Measurements from ENCODE around the gene CAP2. TPM values are rescaled to one million over a fixed set of nuclear protein-coding genes. Genes with fewer than 3 reads are reported as not detected.
"Not testable (repeated sequence)": the region's sequence is repeated elsewhere in the genome, so short reads cannot be mapped to it uniquely, and the experiment has no call there.

CAP2 gene
- total RNA-seq, 2 experiments from 2014 or later, result not detected

DNA sequence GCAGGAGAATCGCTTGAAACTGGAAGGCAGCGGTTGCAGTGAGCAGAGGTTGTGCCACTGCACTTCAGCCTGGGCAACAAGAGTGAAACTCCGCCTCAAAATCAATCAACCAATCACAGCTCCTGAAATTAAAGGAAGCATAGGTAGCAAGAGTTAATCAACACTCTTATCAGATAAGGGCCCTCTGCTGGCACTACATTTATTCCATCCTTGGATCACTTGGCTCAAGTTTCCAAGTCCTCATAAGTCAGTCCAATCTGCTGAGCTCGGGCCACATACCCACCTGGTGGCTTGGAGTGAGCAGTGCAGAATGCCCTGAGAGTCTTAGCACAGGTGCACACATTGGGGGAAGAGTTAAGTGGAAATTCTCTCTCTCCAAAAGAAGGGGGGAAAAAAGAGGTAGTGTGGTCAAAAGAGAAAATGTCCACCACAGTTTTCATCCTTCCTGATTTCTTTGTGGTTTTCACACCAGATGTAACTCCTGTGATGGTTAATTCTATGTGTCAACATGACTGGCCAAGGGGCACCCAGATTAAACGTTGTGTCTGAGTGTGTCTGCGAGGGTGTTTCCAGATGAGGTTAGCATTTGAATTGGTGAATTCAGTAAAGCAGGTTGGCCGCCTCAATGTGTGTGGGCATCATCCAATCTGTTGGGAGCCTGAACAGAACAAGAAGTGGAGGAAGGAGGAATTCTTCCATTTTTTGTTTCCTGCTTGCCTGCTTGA is 192.5 kb downstream of the CAP2 start:
- no peaks in the 10 kb centered on the region for H3K9me3 Mint-ChIP-seq
- H3K36me3 Mint-ChIP-seq, result no peaks in the 10 kb centered on the region
- CTCF ChIA-PET, result interaction anchor here (1.0 to 3.2 kb wide), 2 partner anchors 202 to 219 kb away, joined by 3 to 19 read pairs; no protein-coding TSS in a partner anchor
- intact Hi-C loops (cut with micrococcal nuclease), result loop anchor here (10.0 kb wide), 1 partner anchor 539 kb away; the partner anchor contains the start of gene NHLRC1
- H3K4me3 Mint-ChIP-seq, result no peak overlapping the region
- no peak for DNase-seq
- POLR2A ChIA-PET, result no interaction called here
- H3K4me1 Mint-ChIP-seq (ENCODE audit: low read depth), result peaks cover 10% of the 10 kb centered on the region
- peaks cover 3% of the 10 kb centered on the region for H3K27me3 Mint-ChIP-seq
- no peak overlapping the region for H3K27ac Mint-ChIP-seq

DNA sequence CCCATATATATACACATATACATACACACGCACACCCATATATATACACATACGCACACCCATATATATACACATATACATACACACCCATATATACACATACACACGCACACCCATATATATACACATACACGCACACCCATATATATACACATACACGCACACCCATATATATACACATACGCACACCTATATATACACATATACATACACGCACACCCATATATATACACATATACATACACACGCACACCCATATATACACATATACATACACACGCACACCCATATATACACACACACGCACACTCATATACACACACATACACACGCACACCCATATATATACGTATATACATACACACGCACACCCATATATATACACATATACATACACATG is 193.2 kb downstream of the CAP2 start:
- H3K4me1 Mint-ChIP-seq (ENCODE audit: low read depth); H3K27ac Mint-ChIP-seq; H3K27me3 Mint-ChIP-seq; H3K4me3 Mint-ChIP-seq; H3K9me3 Mint-ChIP-seq; H3K36me3 Mint-ChIP-seq; POLR2A ChIA-PET; DNase-seq: not testable (repeated sequence)
- intact Hi-C loops (cut with micrococcal nuclease), result loop anchor here (10.0 kb wide), 1 partner anchor 538 kb away; the partner anchor contains the start of gene NHLRC1
- CTCF ChIA-PET, result interaction anchor here (3.2 kb wide), 1 partner anchor 218 kb away, joined by 19 read pairs; no protein-coding TSS in a partner anchor

DNA sequence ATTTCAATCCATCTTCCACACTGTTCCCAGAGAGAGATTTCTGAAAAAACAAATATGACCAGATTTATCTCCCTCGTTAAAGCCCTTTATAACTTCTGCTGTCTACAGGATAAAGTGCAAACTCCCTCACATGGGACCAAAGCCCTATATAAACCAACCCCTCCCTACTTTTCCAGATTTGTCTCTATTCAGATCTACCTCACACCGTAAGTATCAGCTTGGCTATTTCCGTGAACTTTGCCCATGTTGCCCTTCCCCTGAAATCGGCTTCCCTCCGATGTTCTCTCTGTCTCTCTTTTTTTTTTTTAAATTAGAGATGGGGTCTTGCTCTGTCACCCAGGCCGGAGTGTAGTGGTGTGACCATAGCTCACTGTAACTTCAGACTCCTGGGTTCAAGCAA is 194.6 kb downstream of the CAP2 start:
- DNase-seq, result no peak
- no peak overlapping the region for H3K27ac Mint-ChIP-seq
- ChIA-PET POLR2A (no interaction called here), CTCF (no interaction called here)
- H3K36me3 Mint-ChIP-seq, result no peaks in the 10 kb centered on the region
- H3K27me3 Mint-ChIP-seq, result no peaks in the 10 kb centered on the region
- no peak overlapping the region for H3K4me3 Mint-ChIP-seq
- intact Hi-C loops (cut with micrococcal nuclease), result loop anchor here (10.0 kb wide), 1 partner anchor 537 kb away; the partner anchor contains the start of gene NHLRC1
- no peaks in the 10 kb centered on the region for H3K9me3 Mint-ChIP-seq
- peaks cover 10% of the 10 kb centered on the region for H3K4me1 Mint-ChIP-seq (ENCODE audit: low read depth)

DNA sequence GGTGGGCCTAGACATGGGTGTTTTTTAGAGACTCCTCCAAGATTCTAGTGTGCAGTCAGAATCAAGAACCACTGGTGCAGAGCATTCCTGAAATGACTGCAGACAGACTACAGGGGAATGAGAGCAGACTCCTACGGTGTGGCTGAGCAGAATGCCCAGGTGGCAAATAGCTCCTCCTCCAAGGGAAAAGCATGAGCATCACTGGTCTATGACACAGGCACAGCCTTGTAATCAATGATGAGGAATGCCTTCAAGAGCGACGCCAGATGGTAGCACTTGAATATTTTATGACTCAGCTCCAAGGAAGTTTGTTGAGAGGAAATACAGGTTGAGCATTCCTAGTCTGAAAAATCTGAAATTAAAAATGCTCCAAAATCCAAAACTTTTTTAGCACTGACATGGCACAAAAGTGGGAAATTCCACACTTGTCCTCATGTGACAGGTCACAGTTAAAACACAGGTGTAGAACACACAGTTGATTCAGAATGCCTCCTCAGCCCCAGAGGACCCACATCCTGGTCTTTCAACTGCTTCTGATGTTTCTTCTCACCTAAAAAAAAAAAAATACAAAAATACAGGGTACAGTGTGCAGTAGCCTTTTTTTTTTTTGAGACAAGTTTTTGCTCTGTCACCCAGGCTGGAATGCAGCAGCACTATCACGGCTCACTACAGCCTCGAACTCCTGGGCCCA is 196.2 kb downstream of the CAP2 start:
- peak; percentile 27 for DNase-seq
- intact Hi-C loops (cut with micrococcal nuclease), result loop anchor here (10.0 kb wide), 1 partner anchor 535 kb away; the partner anchor contains the start of gene NHLRC1

DNA sequence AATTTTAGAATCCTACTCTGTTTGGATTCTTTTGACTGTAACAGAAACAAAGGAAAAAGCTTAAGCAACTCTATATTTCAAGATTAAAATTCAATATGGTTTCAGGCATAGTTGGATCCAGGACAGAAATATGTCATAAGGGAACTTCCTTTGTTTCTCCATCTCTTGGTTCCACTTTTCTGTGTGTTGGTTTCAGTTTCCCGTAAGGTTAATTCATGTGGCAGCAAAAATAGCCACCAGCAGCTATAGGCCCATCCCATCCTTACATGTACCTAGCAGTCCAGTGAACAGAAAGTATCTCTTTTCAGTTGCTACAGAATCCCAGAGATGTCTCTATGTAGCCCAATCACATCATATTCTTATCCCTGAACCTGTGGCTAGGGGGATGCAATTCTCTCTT is 197.9 kb downstream of the CAP2 start:
- intact Hi-C loops (cut with micrococcal nuclease), result no loop called here
- CTCF ChIA-PET, result interaction anchor here (1.3 kb wide), 2 partner anchors 9 to 224 kb away, joined by 3 to 5 read pairs; partner anchors contain the start of gene FAM8A1
- Mint-ChIP-seq H3K4me3 (no peak overlapping the region), H3K4me1 (ENCODE audit: low read depth) (peaks cover 6% of the 10 kb centered on the region), H3K27ac (no peak overlapping the region), H3K36me3 (no peaks in the 10 kb centered on the region), H3K27me3 (no peaks in the 10 kb centered on the region), H3K9me3 (no peaks in the 10 kb centered on the region)
- DNase-seq, result no peak
- POLR2A ChIA-PET, result no interaction called here

More for the DNA sequence above, 196.2 kb downstream of the CAP2 start:
- H3K36me3 Mint-ChIP-seq, result no peaks in the 10 kb centered on the region
- CTCF ChIA-PET, result no interaction called here
- H3K27ac Mint-ChIP-seq, result no peak overlapping the region
- H3K4me1 Mint-ChIP-seq (ENCODE audit: low read depth), result peaks cover 6% of the 10 kb centered on the region
- H3K9me3 Mint-ChIP-seq, result no peaks in the 10 kb centered on the region
- POLR2A ChIA-PET, result interaction anchor here (1.1 kb wide), 1 partner anchor 10 kb away, joined by 5 read pairs; the partner anchor contains the start of gene FAM8A1
- no peak overlapping the region for H3K4me3 Mint-ChIP-seq
- no peaks in the 10 kb centered on the region for H3K27me3 Mint-ChIP-seq

DNA sequence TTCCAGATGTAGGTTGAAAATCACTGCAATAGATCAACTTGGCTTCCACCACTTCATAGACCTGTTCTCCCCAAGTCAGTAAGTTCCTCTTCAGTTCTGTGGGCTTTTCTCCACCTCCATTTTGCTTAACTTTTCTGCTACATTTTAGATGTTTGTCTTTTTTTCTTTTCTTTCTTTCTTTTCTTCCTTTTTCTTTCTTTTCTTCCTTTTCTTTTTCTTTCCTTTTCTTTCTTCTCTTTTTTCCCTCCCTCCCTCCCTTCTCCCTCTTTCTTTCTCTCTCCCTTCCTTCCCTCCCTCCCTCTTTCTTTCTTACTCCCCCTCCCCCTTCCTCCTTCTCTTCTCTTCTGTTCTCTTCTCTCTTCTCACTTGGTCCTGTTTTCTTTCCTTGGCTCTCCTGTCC is 199.9 kb downstream of the CAP2 start:
- H3K4me1 Mint-ChIP-seq (ENCODE audit: low read depth), result peaks cover 6% of the 10 kb centered on the region
- H3K4me3 Mint-ChIP-seq, result no peak overlapping the region
- no peak overlapping the region for H3K27ac Mint-ChIP-seq
- ChIA-PET POLR2A (no interaction called here), CTCF (no interaction called here)
- H3K27me3 Mint-ChIP-seq, result no peaks in the 10 kb centered on the region
- no peak for DNase-seq
- intact Hi-C loops (cut with micrococcal nuclease), result no loop called here
- no peaks in the 10 kb centered on the region for H3K36me3 Mint-ChIP-seq
- H3K9me3 Mint-ChIP-seq, result no peaks in the 10 kb centered on the region

DNA sequence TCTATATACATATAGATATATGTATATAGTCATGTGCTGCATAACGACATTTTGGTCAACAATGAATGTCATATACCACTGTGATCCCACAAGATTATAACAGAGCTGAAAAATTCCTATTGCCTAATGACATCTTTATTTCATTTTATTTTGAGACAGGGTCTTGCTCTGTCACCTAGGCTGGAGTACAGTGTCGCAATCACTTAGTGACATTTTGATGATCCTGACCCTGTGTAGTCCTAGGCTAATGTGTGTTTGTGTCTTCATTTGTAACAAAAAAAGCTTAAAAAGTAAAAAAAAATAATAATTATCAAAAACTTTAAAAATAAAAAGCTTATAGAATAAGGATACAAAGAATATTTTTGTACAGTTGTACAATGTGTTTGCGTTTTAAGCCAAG is 202.7 kb downstream of the CAP2 start:
- H3K4me3 Mint-ChIP-seq, result no peak overlapping the region
- H3K27me3 Mint-ChIP-seq, result no peaks in the 10 kb centered on the region
- no peak overlapping the region for H3K27ac Mint-ChIP-seq
- no peaks in the 10 kb centered on the region for H3K36me3 Mint-ChIP-seq
- H3K9me3 Mint-ChIP-seq, result no peaks in the 10 kb centered on the region
- ChIA-PET POLR2A (no interaction called here), CTCF (interaction anchor here (0.7 kb wide), 1 partner anchor 663 kb away, joined by 4 read pairs; no protein-coding TSS in a partner anchor)
- peaks cover 7% of the 10 kb centered on the region for H3K4me1 Mint-ChIP-seq (ENCODE audit: low read depth)
- intact Hi-C loops (cut with micrococcal nuclease), result no loop called here
- DNase-seq, result no peak

DNA sequence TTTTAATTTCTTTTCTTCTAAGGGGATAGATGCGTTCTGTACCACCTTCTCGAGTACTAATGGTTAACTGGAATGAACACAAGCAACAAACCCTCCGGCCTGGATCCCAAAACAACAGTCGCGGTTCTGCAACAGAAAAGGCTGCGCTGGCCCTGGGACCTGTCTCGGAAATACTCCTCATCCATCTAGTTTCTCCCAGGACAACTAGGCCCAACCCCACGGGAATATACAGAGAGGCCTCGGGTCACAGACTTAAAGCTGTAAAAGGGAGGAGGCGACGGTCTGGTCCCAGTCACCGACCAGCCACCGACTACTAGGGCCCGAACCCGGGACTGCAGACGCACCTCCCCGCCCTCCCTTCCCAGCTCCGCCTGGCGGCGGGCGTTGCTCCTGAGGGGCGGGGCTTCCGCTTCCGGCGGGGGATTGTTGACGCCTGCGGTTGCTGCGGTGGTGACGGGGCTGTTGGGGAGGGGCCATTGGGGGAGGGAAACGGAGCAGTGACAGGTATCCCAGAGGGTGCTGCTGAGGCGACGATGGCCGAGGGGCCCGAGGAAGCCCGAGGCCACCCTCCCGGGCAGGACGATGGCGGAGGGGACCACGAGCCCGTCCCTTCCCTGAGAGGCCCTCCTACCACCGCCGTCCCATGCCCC is 206.6 kb downstream of the CAP2 start, which contains the start of gene FAM8A1:
Gene FAM8A1 (plus strand): TSS at position 426 of the 650 bp plus-strand sequence. CDS start 108 bp downstream, at position 534.
- Mint-ChIP-seq H3K36me3 (peaks cover 9% of the 10 kb centered on the region), H3K4me1 (ENCODE audit: low read depth) (peaks cover 37% of the 10 kb centered on the region), H3K27me3 (no peaks in the 10 kb centered on the region), H3K4me3 (peak within 1 kb of the TSS; percentile 81), H3K27ac (peak within 1 kb of the TSS; percentile 64), H3K9me3 (no peaks in the 10 kb centered on the region)
- peak; percentile 98 for DNase-seq
- intact Hi-C loops (cut with micrococcal nuclease), result loop anchor here (1.0 to 10.0 kb wide), 8 partner anchors 33 to 662 kb away; partner anchors contain the start of genes DEK, KDM1B, NUP153 and TPMT
- CTCF ChIA-PET, result interaction anchor here (0.6 to 1.9 kb wide), 11 partner anchors 9 to 216 kb away, joined by 3 to 11 read pairs (median 4); partner anchors contain the start of gene NUP153
- POLR2A ChIA-PET, result interaction anchor here (0.7 to 2.7 kb wide), 8 partner anchors 10 to 115 kb away, joined by 3 to 29 read pairs (median 6); partner anchors contain the start of gene NUP153

DNA sequence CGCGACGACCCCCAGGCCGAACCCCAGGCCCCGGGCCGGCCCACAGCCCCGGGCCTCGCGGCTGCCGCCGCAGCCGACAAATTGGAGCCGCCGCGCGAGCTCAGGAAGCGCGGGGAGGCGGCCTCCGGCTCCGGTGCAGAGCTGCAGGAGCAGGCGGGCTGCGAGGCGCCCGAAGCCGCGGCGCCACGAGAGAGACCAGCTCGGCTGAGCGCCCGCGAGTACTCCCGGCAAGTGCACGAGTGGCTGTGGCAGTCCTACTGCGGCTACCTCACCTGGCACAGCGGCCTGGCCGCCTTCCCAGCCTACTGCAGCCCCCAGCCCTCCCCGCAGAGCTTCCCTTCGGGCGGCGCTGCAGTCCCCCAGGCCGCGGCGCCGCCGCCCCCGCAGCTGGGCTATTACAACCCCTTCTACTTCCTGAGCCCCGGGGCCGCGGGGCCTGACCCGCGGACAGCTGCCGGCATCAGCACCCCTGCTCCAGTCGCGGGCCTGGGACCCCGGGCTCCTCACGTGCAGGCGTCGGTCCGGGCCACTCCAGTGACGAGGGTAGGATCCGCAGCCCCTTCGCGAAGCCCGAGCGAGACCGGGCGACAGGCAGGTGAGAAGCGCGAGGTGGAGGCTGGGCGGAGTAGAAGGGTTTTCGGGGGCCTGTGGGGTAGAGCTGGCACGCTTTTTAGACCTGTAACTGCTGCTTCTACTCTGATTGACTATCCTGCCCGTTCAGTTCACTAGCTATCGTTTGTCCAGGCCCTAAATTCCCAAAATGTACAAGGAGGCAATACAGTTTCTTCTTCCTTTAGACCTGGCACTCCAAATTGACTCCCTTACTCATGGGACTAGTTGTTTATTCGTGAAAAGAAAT is 207.4 kb downstream of the CAP2 start:
- H3K27me3 Mint-ChIP-seq, result no peaks in the 10 kb centered on the region
- CTCF ChIA-PET, result interaction anchor here (0.6 to 1.9 kb wide), 12 partner anchors 10 to 586 kb away, joined by 3 to 11 read pairs (median 4); partner anchors contain the start of gene NUP153
- POLR2A ChIA-PET, result interaction anchor here (1.1 to 2.7 kb wide), 7 partner anchors 9 to 114 kb away, joined by 3 to 29 read pairs (median 6); partner anchors contain the start of gene NUP153
- peak overlapping the region; percentile 81 for H3K4me3 Mint-ChIP-seq
- peaks cover 37% of the 10 kb centered on the region for H3K4me1 Mint-ChIP-seq (ENCODE audit: low read depth)
- peaks cover 9% of the 10 kb centered on the region for H3K36me3 Mint-ChIP-seq
- peak overlapping the region; percentile 60 for H3K27ac Mint-ChIP-seq
- peak; percentile 60 for DNase-seq
- intact Hi-C loops (cut with micrococcal nuclease), result loop anchor here (1.0 to 10.0 kb wide), 8 partner anchors 33 to 662 kb away; partner anchors contain the start of genes DEK, KDM1B, NUP153 and TPMT
- H3K9me3 Mint-ChIP-seq, result no peaks in the 10 kb centered on the region

DNA sequence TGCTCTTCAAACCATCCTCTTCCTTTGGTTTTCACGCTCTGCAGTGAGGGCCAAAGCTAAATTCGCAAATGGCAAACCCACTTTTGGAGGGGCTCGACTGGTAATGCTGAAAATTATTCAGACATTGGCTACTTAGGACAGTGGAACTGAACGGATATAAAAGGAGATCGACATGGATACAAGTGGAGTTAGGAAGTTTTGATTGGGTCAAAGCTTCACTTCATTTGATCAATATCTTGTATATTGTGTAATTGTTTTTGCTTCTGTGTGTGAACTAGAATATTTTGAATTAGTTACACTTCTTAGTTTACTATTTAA is 207.9 kb downstream of the CAP2 start:
- no peak for DNase-seq
- no peaks in the 10 kb centered on the region for H3K27me3 Mint-ChIP-seq
- POLR2A ChIA-PET, result interaction anchor here (1.6 to 2.7 kb wide), 4 partner anchors 9 to 114 kb away, joined by 5 to 29 read pairs (median 9); partner anchors contain the start of gene NUP153
- peak overlapping the region; percentile 81 for H3K4me3 Mint-ChIP-seq
- peaks cover 37% of the 10 kb centered on the region for H3K4me1 Mint-ChIP-seq (ENCODE audit: low read depth)
- intact Hi-C loops (cut with micrococcal nuclease), result loop anchor here (2.0 to 10.0 kb wide), 5 partner anchors 71 to 661 kb away; partner anchors contain the start of gene DEK
- CTCF ChIA-PET, result interaction anchor here (0.6 to 1.9 kb wide), 8 partner anchors 16 to 586 kb away, joined by 3 to 11 read pairs (median 4); no protein-coding TSS in a partner anchor
- peaks cover 9% of the 10 kb centered on the region for H3K36me3 Mint-ChIP-seq
- H3K9me3 Mint-ChIP-seq, result no peaks in the 10 kb centered on the region
- peak overlapping the region; percentile 60 for H3K27ac Mint-ChIP-seq
